Hepatocyte (in vitro differentiated cells): ENCODE measurements around the gene RPL10. TPM values are rescaled to one million over a fixed set of nuclear protein-coding genes. Genes with fewer than 3 reads are reported as not detected.

Experiments
- DNase-seq: peaks from one replicate; pipeline ENCODE4 v3.0.0-alpha.2; 2016; ENCODE audit warnings: low spot score
- H2AFZ ChIP-seq: fragments of 200-600 bp; sonication (generic); 2 replicates; pipeline ENCODE4 v1.6.0; 2016; ENCODE audit warnings: antibody characterized with exemption, mild to moderate bottlenecking
- H3K27ac ChIP-seq: fragments of 200-600 bp; sonication (generic); 2 replicates; pipeline ENCODE4 v1.5.1; 2016; ENCODE audit warnings: mild to moderate bottlenecking
- H3K27me3 ChIP-seq: fragments of 200-600 bp; sonication (generic); 2 replicates; pipeline ENCODE4 v1.6.1; 2016
- H3K36me3 ChIP-seq: fragments of 200-600 bp; sonication (generic); replicated peaks from 2 replicates; pipeline ENCODE4 v1.5.1; 2016; ENCODE audit warnings: low read depth; ENCODE audit not compliant: insufficient read depth
- H3K4me1 ChIP-seq: fragments of 200-600 bp; sonication (generic); 2 replicates; pipeline ENCODE4 v1.5.1; 2016; ENCODE audit warnings: mild to moderate bottlenecking, moderate library complexity; ENCODE audit not compliant: insufficient read depth
- H3K4me2 ChIP-seq: fragments of 200-600 bp; sonication (generic); 2 replicates; pipeline ENCODE4 v1.6.0; 2016
- H3K4me3 ChIP-seq: fragments of 200-600 bp; sonication (generic); 2 replicates; pipeline ENCODE4 v1.5.1; 2016; ENCODE audit warnings: mild to moderate bottlenecking
- H3K79me2 ChIP-seq: fragments of 200-600 bp; sonication (generic); 2 replicates; pipeline ENCODE4 v1.6.0; 2017; ENCODE audit warnings: mild to moderate bottlenecking
- H3K9me2 ChIP-seq: fragments of 200-600 bp; sonication (generic); replicated peaks from 2 replicates; pipeline ENCODE4 v1.6.0; 2017; ENCODE audit warnings: mild to moderate bottlenecking; ENCODE audit not compliant: insufficient read depth
- H3K9me3 ChIP-seq: fragments of 200-600 bp; sonication (generic); 2 replicates; pipeline ENCODE4 v1.5.1; 2016; ENCODE audit warnings: low read depth, mild to moderate bottlenecking
- H4K20me1 ChIP-seq: fragments of 200-600 bp; sonication (generic); 2 replicates; pipeline ENCODE4 v1.6.0; 2016; ENCODE audit warnings: mild to moderate bottlenecking; ENCODE audit not compliant: insufficient read depth, poor library complexity, severe bottlenecking
- EZH2 ChIP-seq: fragments of 200-600 bp; sonication (generic); IDR thresholded peaks from 2 replicates; pipeline ENCODE4 v1.6.1; 2016; ENCODE audit warnings: antibody characterized with exemption, mild to moderate bottlenecking, borderline replicate concordance
- EZH2phosphoT487 ChIP-seq: fragments of 200-600 bp; sonication (generic); IDR thresholded peaks from one replicate; pipeline ENCODE4 v1.6.1; 2018; ENCODE audit warnings: antibody characterized with exemption, mild to moderate bottlenecking, low read depth, moderate library complexity; ENCODE audit not compliant: unreplicated experiment, severe bottlenecking
- WGBS: methylation state at CpG from one replicate; pipeline ENCODE4 v1.1.6; 2016; ENCODE audit warnings: low lambda C conversion rate; ENCODE audit errors: missing lambda C conversion rate; 5-methylcytosine and 5-hydroxymethylcytosine counted together
- polyA plus RNA-seq: library from polyadenylated mRNA; unstranded; fragments of >200 nt; fragmentation: Nextera tagmentation; extraction: Ambion mirVana; gene quantifications from 2 replicates; pipeline ENCODE4 v1.2.1, GENCODE V29; 2016
- total RNA-seq: library from RNA; depleted of rRNA; stranded (reverse); fragments of >200 nt; gene quantifications from 2 replicates; pipeline ENCODE4 v1.2.3, GENCODE V29; 2014
- TF ChIP-seq, protein P1 (sequence below): fragments of 200-600 bp; sonication (generic); IDR thresholded peaks from 2 replicates; pipeline ENCODE4 v1.5.1; 2016; ENCODE audit warnings: antibody characterized with exemption, mild to moderate bottlenecking; ENCODE audit not compliant: poor library complexity

RPL10 gene
- total and polyA plus RNA-seq, 2 experiments from 2014 or later, result 1,206 to 4,460 TPM

- peaks cover 5% of the 10 kb centered on the region for H4K20me1 ChIP-seq
- no peak overlapping the region for H2AFZ ChIP-seq
- 56% methylated on average over 27 of the region's 79 CpGs for WGBS
- H3K9me2 ChIP-seq, result no peaks in the 10 kb centered on the region
- peak; percentile 57 for DNase-seq
- peak overlapping the region; percentile 98 for H3K27ac ChIP-seq
- H3K79me2 ChIP-seq, result peaks cover 16% of the 10 kb centered on the region
- no peaks in the 10 kb centered on the region for H3K9me3 ChIP-seq
- no peaks in the 10 kb centered on the region for H3K27me3 ChIP-seq
- peaks cover 14% of the 10 kb centered on the region for H3K4me1 ChIP-seq
- TF ChIP-seq EZH2phosphoT487, result no peak
- TF ChIP-seq EZH2, result no peak
- TF ChIP-seq, protein P1, sequence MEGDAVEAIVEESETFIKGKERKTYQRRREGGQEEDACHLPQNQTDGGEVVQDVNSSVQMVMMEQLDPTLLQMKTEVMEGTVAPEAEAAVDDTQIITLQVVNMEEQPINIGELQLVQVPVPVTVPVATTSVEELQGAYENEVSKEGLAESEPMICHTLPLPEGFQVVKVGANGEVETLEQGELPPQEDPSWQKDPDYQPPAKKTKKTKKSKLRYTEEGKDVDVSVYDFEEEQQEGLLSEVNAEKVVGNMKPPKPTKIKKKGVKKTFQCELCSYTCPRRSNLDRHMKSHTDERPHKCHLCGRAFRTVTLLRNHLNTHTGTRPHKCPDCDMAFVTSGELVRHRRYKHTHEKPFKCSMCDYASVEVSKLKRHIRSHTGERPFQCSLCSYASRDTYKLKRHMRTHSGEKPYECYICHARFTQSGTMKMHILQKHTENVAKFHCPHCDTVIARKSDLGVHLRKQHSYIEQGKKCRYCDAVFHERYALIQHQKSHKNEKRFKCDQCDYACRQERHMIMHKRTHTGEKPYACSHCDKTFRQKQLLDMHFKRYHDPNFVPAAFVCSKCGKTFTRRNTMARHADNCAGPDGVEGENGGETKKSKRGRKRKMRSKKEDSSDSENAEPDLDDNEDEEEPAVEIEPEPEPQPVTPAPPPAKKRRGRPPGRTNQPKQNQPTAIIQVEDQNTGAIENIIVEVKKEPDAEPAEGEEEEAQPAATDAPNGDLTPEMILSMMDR, result no peak
- H3K4me2 ChIP-seq, result peak overlapping the region; percentile 85
- peak overlapping the region; percentile 2 for H3K4me3 ChIP-seq
- no peaks in the 10 kb centered on the region for H3K36me3 ChIP-seq
These were observed 19.9 kb upstream of the RPL10 start for GRCh38 chrX:154378059-154378798.

GRCh38 chrX:154378799-154379568, 19.2 kb upstream of the RPL10 start, which contains the start of gene EMD:
Gene EMD (plus strand): TSS chrX:154379295. CDS start chrX:154379485, 190 bp downstream.
- Histone ChIP-seq H2AFZ (no peak within 1 kb of the TSS), H4K20me1 (peaks cover 5% of the 10 kb centered on the region), H3K36me3 (no peaks in the 10 kb centered on the region), H3K79me2 (peaks cover 16% of the 10 kb centered on the region), H3K4me3 (peak within 1 kb of the TSS; percentile 66), H3K4me2 (peak within 1 kb of the TSS; percentile 85), H3K27me3 (no peaks in the 10 kb centered on the region), H3K9me3 (no peaks in the 10 kb centered on the region), H3K4me1 (peaks cover 9% of the 10 kb centered on the region), H3K27ac (peak within 1 kb of the TSS; percentile 99), H3K9me2 (no peaks in the 10 kb centered on the region)
- TF ChIP-seq, protein P1, result no peak
- TF ChIP-seq EZH2phosphoT487, result no peak
- WGBS, result 57% methylated on average over 42 of the region's 103 CpGs
- peak; percentile 96 for DNase-seq

DNA sequence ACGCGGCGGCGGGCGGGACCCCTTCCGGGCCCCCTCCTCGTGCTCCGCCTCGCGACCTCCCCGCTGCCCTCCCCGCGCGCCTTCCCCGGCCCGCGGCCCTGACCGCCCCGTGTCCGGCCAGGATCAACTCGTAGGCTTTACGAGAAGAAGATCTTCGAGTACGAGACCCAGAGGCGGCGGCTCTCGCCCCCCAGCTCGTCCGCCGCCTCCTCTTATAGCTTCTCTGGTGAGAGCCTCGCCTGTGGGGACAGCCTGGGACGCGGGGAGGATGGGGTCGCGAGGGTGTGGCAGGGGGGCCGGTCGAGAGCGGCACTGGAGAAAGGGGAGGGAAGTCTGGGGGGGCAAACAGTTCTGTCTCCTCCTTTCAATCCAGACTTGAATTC, 18.6 kb upstream of the RPL10 start:
- peak overlapping the region; percentile 99 for H3K27ac ChIP-seq
- H3K36me3 ChIP-seq, result no peaks in the 10 kb centered on the region
- H4K20me1 ChIP-seq, result peaks cover 5% of the 10 kb centered on the region
- DNase-seq, result no peak
- H3K9me3 ChIP-seq, result no peaks in the 10 kb centered on the region
- H3K4me3 ChIP-seq, result peak overlapping the region; percentile 66
- 52% methylated on average over 15 of the region's 38 CpGs for whole genome bisulfite sequencing
- no peak overlapping the region for H2AFZ ChIP-seq
- peaks cover 16% of the 10 kb centered on the region for H3K79me2 ChIP-seq
- H3K9me2 ChIP-seq, result no peaks in the 10 kb centered on the region
- no peak for TF ChIP-seq EZH2phosphoT487
- no peak for TF ChIP-seq EZH2
- TF ChIP-seq, protein P1, result no peak
- no peaks in the 10 kb centered on the region for H3K27me3 ChIP-seq
- H3K4me2 ChIP-seq, result peak overlapping the region; percentile 81
- peaks cover 9% of the 10 kb centered on the region for H3K4me1 ChIP-seq
